ENCODE results near the gene ESYT2. TPM values are rescaled to one million over a fixed set of nuclear protein-coding genes. Genes with fewer than 3 reads are reported as not detected.
"Not testable (repeated sequence)": the region's sequence is repeated elsewhere in the genome, so short reads cannot be mapped to it uniquely, and the experiment has no call there.

Gene ESYT2
- total RNA-seq, 1 donor from 2014 or later = 41.4 TPM

GRCh38 chr7:158856883-158857668, 27.8 kb upstream of the ESYT2 start:
- ATAC-seq = no peak

GRCh38 chr7:158854681-158855081, 25.4 kb upstream of the ESYT2 start:
- ATAC-seq = no peak

GRCh38 chr7:158850545-158851102, 21.3 kb upstream of the ESYT2 start:
- no peak for ATAC-seq

GRCh38 chr7:158849768-158850544, 20.6 kb upstream of the ESYT2 start:
- ATAC-seq = peak; percentile 77

- no peak for ATAC-seq
Observed at GRCh38 chr7:158849442-158849767, 20.1 kb upstream of the ESYT2 start.

- no peak for ATAC-seq
Observed at GRCh38 chr7:158847451-158847866, 18.1 kb upstream of the ESYT2 start.

GRCh38 chr7:158846304-158846703, 17.0 kb upstream of the ESYT2 start:
- ATAC-seq = no peak

- no peak for ATAC-seq
Observed at GRCh38 chr7:158843771-158844170, 14.5 kb upstream of the ESYT2 start.

- no peak for ATAC-seq
Observed at GRCh38 chr7:158842486-158842885, 13.2 kb upstream of the ESYT2 start.

GRCh38 chr7:158840604-158841003, 11.3 kb upstream of the ESYT2 start:
- no peak for ATAC-seq

GRCh38 chr7:158839177-158839576, 9.9 kb upstream of the ESYT2 start:
- not testable (repeated sequence) for ATAC-seq

GRCh38 chr7:158837790-158838637, 8.7 kb upstream of the ESYT2 start:
- ATAC-seq = no peak

GRCh38 chr7:158836692-158837091, 7.4 kb upstream of the ESYT2 start:
- peak; percentile 18 for ATAC-seq

GRCh38 chr7:158834878-158835784, 5.8 kb upstream of the ESYT2 start:
- no peak for ATAC-seq

GRCh38 chr7:158832994-158833393, 3.7 kb upstream of the ESYT2 start:
- no peak for ATAC-seq

- no peak for ATAC-seq
Observed at GRCh38 chr7:158831738-158832091, 2.4 kb upstream of the ESYT2 start.

GRCh38 chr7:158830211-158830723, 958 bp upstream of the ESYT2 start:
- no peak for ATAC-seq

GRCh38 chr7:158829021-158829341, 328 bp downstream of the ESYT2 start:
- ATAC-seq = peak; percentile 64

- peak; percentile 41 for ATAC-seq
Observed at GRCh38 chr7:158828133-158829020, 932 bp downstream of the ESYT2 start.

- no peak for ATAC-seq
Observed at GRCh38 chr7:158827411-158828132, 1.7 kb downstream of the ESYT2 start.
